ENCODE results near the gene PRDX2. TPM values are rescaled to one million over a fixed set of nuclear protein-coding genes. Genes with fewer than 3 reads are reported as not detected.
A peak's percentile ranks its signal among the peaks of the same experiment; 100 is the strongest.

The PRDX2 gene
- total and polyA plus RNA-seq, 10 of the 15 experiments (the other 5 are each of a cell fraction or from before 2014, with no cell fraction given), result 93.0 to 812 (median 344) TPM

- no peak for TF ChIP-seq CREM (IDR thresholded peaks at IDR 0.05; ENCODE audit: low read depth)
- TF ChIP-seq ZNF384 (IDR thresholded peaks at IDR 0.05; ENCODE audit: borderline replicate concordance, low read depth, low read length), result no peak
- TF ChIP-seq CBFB (IDR thresholded peaks at IDR 0.05; ENCODE audit: low read depth), result no peak
- TF ChIP-seq KDM1A (IDR thresholded peaks at IDR 0.05; ENCODE audit: borderline replicate concordance), result no peak
- no peak for TF ChIP-seq JUNB (IDR thresholded peaks at IDR 0.05)
- no peak for TF ChIP-seq NFYA (IDR thresholded peaks at IDR 0.05; ENCODE audit: borderline replicate concordance, low read depth, low read length)
- TF ChIP-seq HDAC6 (IDR thresholded peaks at IDR 0.05; ENCODE audit: unreplicated experiment), result no peak
- TF ChIP-seq TCF12 (IDR thresholded peaks at IDR 0.05; ENCODE audit: low read depth, low read length), result peak; percentile 51; the same call in 1 of the 2 replicates
- TF ChIP-seq BCL3 (IDR thresholded peaks at IDR 0.05; ENCODE audit: borderline replicate concordance, insufficient read depth, low read depth, low read length, poor library complexity, severe bottlenecking), result no peak
- TF ChIP-seq CBX3 (IDR thresholded peaks at IDR 0.05; ENCODE audit: borderline replicate concordance, low read depth), result no peak
- 0 out of 2 replicates have a peak, but pooled peaks have one; percentile 21 for TF ChIP-seq PAX8 (IDR thresholded peaks at IDR 0.05)
- TF ChIP-seq MEF2A (IDR thresholded peaks at IDR 0.05; ENCODE audit: insufficient read depth, low read depth, low read length), result no peak
- TF ChIP-seq RELA (IDR thresholded peaks at IDR 0.05; ENCODE audit: borderline replicate concordance, partially characterized antibody), result no peak
- no peak for TF ChIP-seq SIX5 (IDR thresholded peaks at IDR 0.05; ENCODE audit: low read depth, low read length, severe bottlenecking)
- no peak for TF ChIP-seq BCL11A (IDR thresholded peaks at IDR 0.05; ENCODE audit: low read depth, low read length)
- TF ChIP-seq ETV6 (conservative IDR thresholded peaks at IDR 0.05 in 1 of 2, IDR thresholded peaks at IDR 0.05 in 1 of 2; ENCODE audit: borderline replicate concordance in 1 of 2, low read depth in 1 of 2), result no peak; a peak in 1 of 4 replicates
- no peak for TF ChIP-seq CTCF (IDR thresholded peaks at IDR 0.05 in 2 of 3, conservative IDR thresholded peaks at IDR 0.05 in 1 of 3; ENCODE audit: control insufficient read depth in 2 of 3, extremely low read depth in 1 of 3, insufficient read depth in 1 of 3, low read depth in 3 of 3, low read length in 3 of 3)
- TF ChIP-seq SMAD5 (IDR thresholded peaks at IDR 0.05; ENCODE audit: low read depth), result peak; percentile 36; the same call in 1 of the 2 replicates
- TF ChIP-seq ZZZ3 (IDR thresholded peaks at IDR 0.05; ENCODE audit: control insufficient read depth, insufficient read length, low read depth), result no peak
- no peak for TF ChIP-seq YBX1 (IDR thresholded peaks at IDR 0.05)
- TF ChIP-seq TAF1 (IDR thresholded peaks at IDR 0.05; ENCODE audit: borderline replicate concordance, low read depth, low read length), result peak; percentile 25; the same call in 1 of the 2 replicates
- no peak; a peak in 1 of 3 replicates for TF ChIP-seq EGR1 (IDR thresholded peaks at IDR 0.05; ENCODE audit: borderline replicate concordance in 1 of 2, low read depth in 2 of 2, low read length in 2 of 2)
- 0 out of 4 replicates have a peak, but pooled peaks of 1 of the 2 experiments have one; percentile 38 for TF ChIP-seq BHLHE40 (IDR thresholded peaks at IDR 0.05; ENCODE audit: borderline replicate concordance in 1 of 2, low read depth in 2 of 2, low read length in 1 of 2)
- TF ChIP-seq, protein P1, sequence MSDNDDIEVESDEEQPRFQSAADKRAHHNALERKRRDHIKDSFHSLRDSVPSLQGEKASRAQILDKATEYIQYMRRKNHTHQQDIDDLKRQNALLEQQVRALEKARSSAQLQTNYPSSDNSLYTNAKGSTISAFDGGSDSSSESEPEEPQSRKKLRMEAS (IDR thresholded peaks at IDR 0.05; ENCODE audit: low read depth, low read length), result 0 out of 2 replicates have a peak, but pooled peaks have one; percentile 13
- TF ChIP-seq NFIC (IDR thresholded peaks at IDR 0.05; ENCODE audit: low read depth, low read length), result no peak
- TF ChIP-seq WRNIP1 (IDR thresholded peaks at IDR 0.05; ENCODE audit: borderline replicate concordance, low read depth, low read length), result no peak
- TF ChIP-seq CHD4 (IDR thresholded peaks at IDR 0.05), result no peak
Observed at GRCh38 chr19:12778017-12778904, 23.3 kb downstream of the PRDX2 start (continued).

Measured in GM12878 (cell line).